Measurements from ENCODE around the gene NFX1.
"Not testable (repeated sequence)": the region's sequence is repeated elsewhere in the genome, so short reads cannot be mapped to it uniquely, and the experiment has no call there.

Gene NFX1

GRCh38 chr9:33310748-33311147 lies 20.4 kb downstream of the NFX1 start:
- no peak for DNase-seq (ENCODE audit: low read depth)

DNA sequence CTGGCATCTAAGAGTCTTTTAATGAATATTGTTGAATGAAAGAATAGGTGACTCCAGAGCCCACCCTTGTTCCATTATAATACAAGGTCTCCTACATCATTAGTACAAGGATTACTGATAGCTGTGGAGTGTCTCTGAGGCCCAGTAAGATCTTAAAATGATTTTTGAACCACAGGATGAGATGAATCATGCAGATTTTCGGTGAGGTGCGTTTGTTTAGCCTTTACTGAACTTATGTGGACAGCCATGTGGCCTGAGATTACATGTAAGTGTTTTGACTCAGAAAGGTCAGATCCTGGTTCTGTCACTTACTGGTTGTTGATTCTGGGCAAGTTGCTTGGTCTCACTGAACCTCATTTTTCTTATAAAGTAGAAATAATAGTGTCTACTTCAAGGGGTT lies 21.6 kb downstream of the NFX1 start:
- DNase-seq (ENCODE audit: low read depth): no peak

DNA sequence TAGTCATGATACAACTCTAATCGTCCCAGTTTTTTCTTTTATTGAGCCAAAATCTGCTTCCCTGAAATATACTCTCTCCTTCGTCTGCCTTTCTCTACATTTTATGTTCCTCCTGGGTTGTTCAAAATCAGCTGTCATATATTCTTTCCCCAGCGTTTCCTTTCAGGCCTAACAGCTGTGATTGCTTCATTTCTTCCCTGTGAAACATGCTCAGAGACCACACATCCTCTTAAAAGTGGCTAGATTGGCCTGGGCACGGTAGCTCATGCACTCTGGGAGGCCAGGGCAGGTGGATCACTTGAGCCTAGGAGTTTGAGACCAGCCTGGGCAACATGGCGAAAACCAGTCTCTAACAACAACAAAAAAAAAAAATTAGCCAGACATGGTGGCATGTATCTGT lies 25.1 kb downstream of the NFX1 start:
- no peak for DNase-seq (ENCODE audit: low read depth)

- not testable (repeated sequence) for DNase-seq (ENCODE audit: low read depth)
These were observed 26.8 kb downstream of the NFX1 start for GRCh38 chr9:33317136-33317535.

DNA sequence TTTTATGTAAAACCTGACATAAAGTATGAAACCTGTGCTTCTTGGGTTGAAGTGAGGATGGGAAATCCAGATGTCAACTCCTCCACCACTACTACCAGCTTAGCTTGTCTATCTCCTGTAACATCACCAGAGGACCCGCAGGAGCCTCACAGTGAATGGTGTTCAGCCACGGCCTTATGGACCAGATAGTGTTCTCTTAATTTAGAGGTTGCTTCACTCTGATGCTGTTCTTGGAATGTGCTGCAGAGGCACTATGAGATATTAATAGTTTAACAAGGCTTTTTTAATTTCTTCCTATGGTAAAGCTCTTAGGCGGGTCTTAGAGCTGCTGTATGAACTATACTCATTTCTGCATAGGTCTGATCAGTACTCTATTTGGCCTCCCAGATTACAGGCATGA lies 27.9 kb downstream of the NFX1 start:
- no peak for DNase-seq (ENCODE audit: low read depth)

DNA sequence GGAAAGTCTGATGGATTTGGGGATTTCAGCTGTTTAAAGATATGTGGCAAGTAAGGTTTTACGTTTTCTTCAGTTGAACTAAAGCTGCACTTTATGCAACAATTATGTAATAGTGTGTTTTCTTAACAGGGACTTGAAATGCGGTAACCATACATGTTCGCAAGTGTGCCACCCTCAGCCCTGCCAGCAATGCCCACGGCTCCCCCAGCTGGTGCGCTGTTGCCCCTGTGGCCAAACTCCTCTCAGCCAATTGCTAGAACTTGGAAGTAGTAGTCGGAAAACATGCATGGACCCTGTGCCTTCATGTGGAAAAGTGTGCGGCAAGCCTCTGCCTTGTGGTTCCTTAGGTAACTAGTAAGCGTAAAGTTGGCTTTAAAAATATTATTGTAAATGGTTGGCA lies 28.5 kb downstream of the NFX1 start:
- no peak for DNase-seq (ENCODE audit: low read depth)

DNA sequence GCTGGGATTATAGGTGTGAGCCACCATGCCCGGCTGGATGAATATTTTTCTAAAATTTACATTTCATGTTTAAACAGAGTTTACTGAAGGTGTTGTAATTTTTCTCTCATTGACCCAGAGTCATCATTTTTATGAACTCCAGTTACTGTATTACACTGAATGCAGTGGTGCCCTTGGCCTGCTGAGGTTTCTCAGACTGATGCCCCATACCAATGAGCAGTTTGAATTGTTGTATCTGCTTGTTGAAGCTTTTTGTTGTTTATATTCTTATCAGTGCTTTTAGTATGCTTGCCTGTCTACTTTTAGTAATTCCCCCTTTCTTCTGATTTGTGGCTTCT lies 29.9 kb downstream of the NFX1 start:
- DNase-seq (ENCODE audit: low read depth): no peak

- DNase-seq (ENCODE audit: low read depth): no peak
These were observed 30.4 kb downstream of the NFX1 start for GRCh38 chr9:33320568-33321261.

DNA sequence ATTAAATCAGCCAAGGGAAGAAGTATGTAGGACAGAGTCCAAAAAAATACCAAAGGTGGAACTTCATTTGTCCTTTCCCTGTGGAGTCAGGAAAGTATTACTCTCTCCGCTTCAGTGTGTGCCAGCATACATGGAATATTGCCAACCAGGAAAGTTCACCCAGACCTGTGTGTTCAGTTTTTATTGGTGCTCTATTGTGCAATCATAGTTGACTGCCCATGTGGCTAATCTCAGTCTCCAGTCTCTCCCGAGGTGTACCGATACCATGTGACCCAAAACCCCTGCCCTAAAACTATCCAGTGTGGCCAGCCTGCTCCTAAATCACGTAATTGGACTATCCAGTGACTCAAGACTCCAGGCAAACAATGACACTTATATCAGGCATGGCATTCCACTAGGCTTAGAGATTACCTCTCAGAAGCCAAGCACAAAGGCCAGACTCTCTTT lies 38.8 kb downstream of the NFX1 start:
- no peak for DNase-seq (ENCODE audit: low read depth)

DNA sequence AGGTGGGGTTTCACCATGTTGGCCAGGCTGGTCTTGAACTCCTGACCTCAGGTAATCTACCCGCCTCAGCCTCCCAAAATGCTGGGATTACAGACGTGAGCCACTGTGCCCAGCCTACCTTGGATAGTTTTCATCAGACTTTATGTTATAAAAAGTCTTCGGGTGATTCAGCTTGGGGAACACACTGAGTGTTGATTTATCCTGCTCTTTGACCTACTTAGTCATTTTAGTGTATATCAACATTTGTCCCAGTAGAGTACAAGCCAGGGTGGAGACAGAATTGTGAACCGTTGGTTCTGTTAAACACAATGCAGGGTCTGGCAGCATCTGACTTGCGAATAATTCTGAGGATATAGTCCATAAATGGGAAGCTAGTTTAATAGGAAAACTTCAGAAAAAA lies 39.7 kb downstream of the NFX1 start:
- DNase-seq (ENCODE audit: low read depth): no peak

GRCh38 chr9:33331377-33331891 lies 41.1 kb downstream of the NFX1 start:
- no peak for DNase-seq (ENCODE audit: low read depth)

GRCh38 chr9:33332011-33332410 lies 41.7 kb downstream of the NFX1 start:
- no peak for DNase-seq (ENCODE audit: low read depth)

DNA sequence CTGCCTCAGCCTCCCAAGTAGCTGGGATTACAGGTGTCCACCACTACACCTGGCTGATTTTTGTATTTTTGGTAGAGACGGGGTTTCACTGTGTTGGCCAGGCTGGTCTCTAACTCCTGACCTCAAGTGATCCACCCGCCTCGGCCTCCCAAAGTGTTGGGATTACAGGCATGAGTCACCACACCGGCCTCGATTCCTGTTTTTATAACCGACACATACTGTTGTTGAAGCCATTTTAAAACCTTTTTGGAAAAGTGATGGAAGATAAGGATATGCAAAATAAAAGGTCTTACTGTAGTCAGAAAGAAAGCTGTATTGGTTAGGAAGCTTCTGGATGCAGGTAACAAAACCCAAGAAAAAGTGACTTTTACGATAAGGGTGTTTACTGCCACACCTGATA lies 42.6 kb downstream of the NFX1 start:
- not testable (repeated sequence) for DNase-seq (ENCODE audit: low read depth)

- no peak for DNase-seq (ENCODE audit: low read depth)
These were observed 49.9 kb downstream of the NFX1 start for GRCh38 chr9:33340186-33340585.

DNA sequence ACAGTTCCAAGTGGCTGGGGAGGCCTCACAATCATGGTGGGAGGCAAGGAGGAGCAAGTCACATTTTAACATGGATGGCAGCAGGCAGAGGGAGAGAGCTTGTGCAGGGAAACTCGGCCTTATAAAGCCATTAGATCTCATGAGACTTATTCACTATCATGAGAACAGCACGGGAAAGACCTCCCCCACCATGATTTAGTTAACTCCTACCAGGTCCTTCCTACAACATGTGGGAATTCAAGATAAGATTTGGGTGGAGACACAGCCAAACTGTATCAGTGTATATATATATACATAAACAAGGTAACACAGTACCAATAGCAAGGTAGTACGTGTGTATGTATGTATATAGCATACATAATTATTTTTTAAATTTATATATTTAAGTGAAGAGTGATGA lies 50.9 kb downstream of the NFX1 start:
- no peak for DNase-seq (ENCODE audit: low read depth)

- no peak for DNase-seq (ENCODE audit: low read depth)
These were observed 53.8 kb downstream of the NFX1 start for GRCh38 chr9:33344145-33344544.

DNA sequence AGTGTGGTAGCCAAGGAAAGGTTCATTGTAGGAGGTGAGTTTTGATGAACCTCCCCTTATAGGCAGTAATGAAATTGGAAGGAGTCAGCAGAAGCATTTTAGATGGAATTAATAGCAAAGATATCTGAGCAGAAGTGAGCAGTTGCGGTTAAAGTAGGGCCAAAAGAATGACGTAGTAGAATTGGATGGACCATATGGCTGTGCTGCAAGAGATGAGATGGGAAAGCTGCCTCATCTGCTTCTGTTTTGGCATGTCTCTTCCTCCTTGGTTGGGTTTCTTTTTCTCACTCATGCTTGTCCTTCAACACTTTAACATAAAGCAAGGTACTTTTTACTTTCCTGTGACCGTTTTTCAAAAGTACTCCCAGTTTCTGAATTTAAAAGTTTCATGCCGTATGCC lies 56.2 kb downstream of the NFX1 start:
- DNase-seq (ENCODE audit: low read depth): no peak

GRCh38 chr9:33348998-33349397 lies 58.7 kb downstream of the NFX1 start:
- DNase-seq (ENCODE audit: low read depth): no peak

DNA sequence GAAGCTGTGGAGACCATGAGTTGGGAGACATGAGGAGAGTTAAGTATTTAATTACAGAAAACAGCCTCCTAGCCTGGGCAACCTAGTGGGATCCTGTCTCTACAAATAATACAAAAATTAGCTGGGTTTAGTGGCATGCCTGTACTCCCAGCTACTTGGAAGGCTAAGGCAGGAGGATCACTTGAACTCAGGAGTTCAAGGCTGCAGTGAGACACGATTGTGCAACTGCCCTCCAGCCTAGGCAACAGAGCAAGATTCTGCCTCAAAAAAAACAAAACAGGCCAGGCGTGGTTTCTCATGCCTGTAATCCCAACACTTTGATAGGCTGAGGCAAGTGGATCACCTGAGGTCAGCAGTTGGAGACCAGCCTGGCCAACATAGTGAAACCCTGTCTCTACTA lies 59.4 kb downstream of the NFX1 start:
- no peak for DNase-seq (ENCODE audit: low read depth)

GRCh38 chr9:33350310-33350709 lies 60.0 kb downstream of the NFX1 start:
- DNase-seq (ENCODE audit: low read depth): no peak

DNA sequence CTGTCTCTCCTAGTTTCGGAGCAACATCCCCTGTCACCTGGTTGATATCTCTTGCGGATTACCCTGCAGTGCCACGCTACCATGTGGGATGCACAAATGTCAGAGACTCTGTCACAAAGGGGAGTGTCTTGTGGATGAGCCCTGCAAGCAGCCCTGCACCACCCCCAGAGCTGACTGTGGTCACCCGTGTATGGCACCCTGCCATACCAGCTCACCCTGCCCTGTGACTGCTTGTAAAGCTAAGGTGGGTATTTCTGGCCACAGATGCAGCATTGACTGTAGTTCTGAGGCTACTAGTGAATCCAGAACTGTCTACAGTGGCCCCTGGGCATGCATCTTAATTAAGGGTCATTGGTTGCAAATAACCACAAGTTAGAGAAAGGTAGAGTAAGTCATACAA lies 61.2 kb downstream of the NFX1 start:
- DNase-seq (ENCODE audit: low read depth): no peak

- DNase-seq (ENCODE audit: low read depth): no peak
These were observed 64.4 kb downstream of the NFX1 start for GRCh38 chr9:33354651-33355211.

GRCh38 chr9:33355933-33356332 lies 65.6 kb downstream of the NFX1 start:
- DNase-seq (ENCODE audit: low read depth): no peak

- DNase-seq (ENCODE audit: low read depth): not testable (repeated sequence)
These were observed 68.3 kb downstream of the NFX1 start for GRCh38 chr9:33358641-33359040.

All from stimulated activated CD8-positive, alpha-beta memory T cell treated with anti-CD3 and anti-CD28 coated beads, Interleukin-15, amount 100 ng/mL, for 24 hours (primary cell).